Islet of Langerhans (tissue), 1 donor: Measurements from ENCODE around the gene B4GALT5.

Source experiments
- FAIRE-seq: peaks from one replicate; lab custom pipeline; 2011; peaks lifted over from hg19 to GRCh38; lab: Jason Lieb, UNC

Gene B4GALT5

DNA sequence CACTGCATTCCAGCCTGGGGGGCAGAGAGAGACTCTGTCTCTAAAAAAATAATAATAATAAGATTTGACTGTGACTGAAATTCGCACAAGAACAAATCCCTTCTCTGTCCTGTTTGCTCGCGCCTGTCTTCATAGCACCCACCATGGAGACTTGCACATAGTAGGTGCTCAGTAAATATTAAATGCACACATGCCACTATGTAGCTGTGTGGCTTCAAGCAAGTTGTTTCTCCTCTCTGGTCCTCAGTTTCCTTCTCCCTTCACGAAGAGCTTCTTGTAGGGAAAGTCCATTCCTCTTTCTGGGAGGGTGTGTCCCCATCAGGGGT lies 130.4 kb downstream of the B4GALT5 start:
- FAIRE-seq, result no peak
